Epithelial cell of esophagus (primary cell): Measurements from ENCODE around the gene FAM118B.
A peak's percentile ranks its signal among the peaks of the same experiment; 100 is the strongest.

Experiments
- DNase-seq: peaks from one replicate; pipeline ENCODE4 v3.0.0; 2010; ENCODE audit warnings: low read depth
- H3K4me3 ChIP-seq: 2 replicates; pipeline ENCODE4 v1.5.1; 2011; ENCODE audit warnings: mild to moderate bottlenecking, low read length, control low read depth
- TF ChIP-seq, protein P1 (sequence below): IDR thresholded peaks from 2 replicates; pipeline ENCODE4 v1.5.1; 2011; ENCODE audit warnings: low read depth, mild to moderate bottlenecking, low read length, control low read depth, inconsistent platforms; ENCODE audit not compliant: insufficient read depth; ENCODE audit errors: missing control alignments

FAM118B gene

DNA sequence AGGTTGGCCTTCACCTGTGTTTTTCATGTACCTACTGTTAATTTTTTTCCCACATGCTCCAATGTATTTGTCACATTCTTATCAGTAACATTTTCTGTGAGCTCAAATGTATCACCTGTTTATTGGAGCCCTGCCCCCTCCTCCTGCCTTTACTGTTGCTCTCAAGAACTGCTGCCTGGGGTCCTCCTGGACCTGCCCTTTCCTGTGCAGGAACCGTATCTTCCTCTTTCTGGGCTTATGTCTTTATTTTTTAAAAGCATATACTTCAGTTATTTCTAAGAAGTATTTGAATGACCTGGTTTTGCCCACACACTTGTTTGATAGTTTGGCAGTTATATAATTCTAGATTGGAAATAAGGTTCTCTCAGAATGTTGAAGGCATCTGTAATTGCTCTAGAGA lies 5.9 kb downstream of the FAM118B start:
- TF ChIP-seq, protein P1, sequence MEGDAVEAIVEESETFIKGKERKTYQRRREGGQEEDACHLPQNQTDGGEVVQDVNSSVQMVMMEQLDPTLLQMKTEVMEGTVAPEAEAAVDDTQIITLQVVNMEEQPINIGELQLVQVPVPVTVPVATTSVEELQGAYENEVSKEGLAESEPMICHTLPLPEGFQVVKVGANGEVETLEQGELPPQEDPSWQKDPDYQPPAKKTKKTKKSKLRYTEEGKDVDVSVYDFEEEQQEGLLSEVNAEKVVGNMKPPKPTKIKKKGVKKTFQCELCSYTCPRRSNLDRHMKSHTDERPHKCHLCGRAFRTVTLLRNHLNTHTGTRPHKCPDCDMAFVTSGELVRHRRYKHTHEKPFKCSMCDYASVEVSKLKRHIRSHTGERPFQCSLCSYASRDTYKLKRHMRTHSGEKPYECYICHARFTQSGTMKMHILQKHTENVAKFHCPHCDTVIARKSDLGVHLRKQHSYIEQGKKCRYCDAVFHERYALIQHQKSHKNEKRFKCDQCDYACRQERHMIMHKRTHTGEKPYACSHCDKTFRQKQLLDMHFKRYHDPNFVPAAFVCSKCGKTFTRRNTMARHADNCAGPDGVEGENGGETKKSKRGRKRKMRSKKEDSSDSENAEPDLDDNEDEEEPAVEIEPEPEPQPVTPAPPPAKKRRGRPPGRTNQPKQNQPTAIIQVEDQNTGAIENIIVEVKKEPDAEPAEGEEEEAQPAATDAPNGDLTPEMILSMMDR, result no peak
- no peak overlapping the region for H3K4me3 ChIP-seq
- no peak for DNase-seq

DNA sequence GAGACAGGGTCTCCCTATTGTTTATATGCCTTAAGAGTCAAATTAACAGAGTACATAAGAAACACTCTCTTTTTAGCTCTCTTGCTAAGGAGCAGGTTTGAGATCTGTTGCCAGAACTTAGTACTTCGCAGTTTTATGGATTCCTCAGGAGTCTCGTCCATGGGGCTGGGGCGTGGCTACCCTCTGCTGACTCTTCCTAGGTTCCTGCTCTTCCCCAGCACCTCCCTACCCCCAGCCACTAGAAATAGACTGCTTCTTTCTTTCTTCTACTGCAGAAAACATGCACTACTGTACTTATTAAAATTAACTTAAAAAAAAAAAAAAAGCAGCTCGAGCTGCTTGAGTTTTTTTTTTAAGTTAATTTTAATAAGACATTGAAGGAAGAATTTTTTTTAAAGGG lies 8.0 kb downstream of the FAM118B start:
- DNase-seq, result no peak
- TF ChIP-seq, protein P1, result no peak
- no peak overlapping the region for H3K4me3 ChIP-seq

DNA sequence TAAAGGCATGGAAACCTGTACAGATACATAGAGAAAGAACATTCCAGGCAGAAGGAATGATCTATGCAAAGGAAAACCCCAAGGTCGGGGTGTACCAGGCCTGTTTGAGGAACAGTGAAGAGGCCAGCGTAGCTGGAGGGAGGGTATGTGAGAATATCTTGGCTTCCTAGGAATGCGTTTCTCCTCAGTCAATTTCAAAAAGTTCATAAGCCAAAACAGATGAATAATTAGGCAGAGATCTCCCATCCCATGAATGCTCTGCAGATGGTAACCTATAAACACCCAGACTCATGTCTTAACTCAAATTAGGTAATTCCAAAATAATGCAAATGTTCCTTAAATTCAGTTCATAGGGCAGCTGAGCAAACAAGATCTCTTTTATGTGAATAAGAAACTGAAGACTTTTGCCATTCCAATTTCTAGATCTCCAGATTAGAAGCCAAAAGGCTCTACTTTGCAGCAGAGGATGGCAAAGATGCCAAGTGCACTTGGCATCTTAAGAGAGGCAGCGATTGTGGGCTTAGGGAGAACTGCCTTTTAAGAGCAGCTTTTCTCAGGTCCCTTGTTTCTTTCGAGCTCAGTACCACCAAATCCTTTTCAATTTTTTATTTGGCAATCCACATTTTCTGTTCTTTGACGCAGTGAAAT lies 13.2 kb downstream of the FAM118B start:
- no peak for DNase-seq
- TF ChIP-seq, protein P1, result no peak

DNA sequence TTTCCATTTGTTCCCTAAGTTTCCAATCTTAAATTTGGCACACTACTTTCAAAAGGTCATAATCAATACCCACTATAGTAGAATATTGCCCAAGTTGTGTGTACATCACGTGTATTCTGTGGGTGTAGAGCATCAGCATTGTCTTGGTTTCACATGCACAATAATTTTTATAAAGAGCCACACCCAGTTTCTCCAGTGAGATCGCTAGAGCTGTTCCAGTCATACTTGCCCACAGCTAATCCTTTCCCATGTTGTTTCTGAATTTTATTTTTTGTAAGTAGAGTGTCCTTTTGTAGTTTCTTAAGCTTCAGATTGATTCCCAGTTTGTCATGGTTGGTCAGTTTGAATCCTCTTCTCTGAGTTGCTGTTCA lies 13.7 kb downstream of the FAM118B start:
- TF ChIP-seq, protein P1, result no peak
- H3K4me3 ChIP-seq, result no peak overlapping the region
- DNase-seq, result peak; percentile 19

More for the DNA sequence above, 13.2 kb downstream of the FAM118B start:
- no peak overlapping the region for H3K4me3 ChIP-seq

DNA sequence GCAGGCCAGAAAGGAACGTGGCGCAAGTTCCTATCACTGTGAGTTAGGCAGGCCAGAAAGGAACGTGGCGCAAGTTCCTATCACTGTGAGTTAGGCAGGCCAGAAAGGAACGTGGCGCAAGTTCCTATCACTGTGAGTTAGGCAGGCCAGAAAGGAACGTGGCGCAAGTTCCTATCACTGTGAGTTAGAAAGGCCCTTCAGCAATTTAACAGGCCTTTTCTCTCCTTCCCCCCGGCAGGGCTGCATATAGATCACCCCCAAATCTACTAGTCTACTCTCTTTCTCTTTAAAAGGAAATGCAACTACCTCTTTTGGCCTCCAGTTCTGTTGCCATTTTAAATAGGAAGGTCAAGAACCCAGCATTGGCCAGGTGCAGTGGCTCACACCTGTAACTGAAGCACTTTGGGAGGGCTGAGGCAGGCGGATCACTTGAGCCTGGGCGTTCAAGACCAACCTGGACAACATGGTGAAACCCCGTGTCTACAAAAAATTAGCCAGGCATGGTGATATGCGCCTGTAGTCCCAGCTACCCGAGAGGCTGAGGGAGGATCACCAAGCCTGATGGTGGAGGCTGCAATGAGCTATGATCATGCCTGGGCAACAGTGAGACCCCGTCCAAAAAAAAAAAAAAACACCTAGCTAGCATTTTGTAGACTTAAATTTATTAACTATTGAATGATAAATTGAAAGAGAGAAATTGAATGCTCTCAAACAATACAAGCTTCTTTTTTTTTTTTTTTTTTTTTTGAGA lies 14.9 kb downstream of the FAM118B start:
- TF ChIP-seq, protein P1, result no peak
- DNase-seq, result no peak
- no peak overlapping the region for H3K4me3 ChIP-seq

DNA sequence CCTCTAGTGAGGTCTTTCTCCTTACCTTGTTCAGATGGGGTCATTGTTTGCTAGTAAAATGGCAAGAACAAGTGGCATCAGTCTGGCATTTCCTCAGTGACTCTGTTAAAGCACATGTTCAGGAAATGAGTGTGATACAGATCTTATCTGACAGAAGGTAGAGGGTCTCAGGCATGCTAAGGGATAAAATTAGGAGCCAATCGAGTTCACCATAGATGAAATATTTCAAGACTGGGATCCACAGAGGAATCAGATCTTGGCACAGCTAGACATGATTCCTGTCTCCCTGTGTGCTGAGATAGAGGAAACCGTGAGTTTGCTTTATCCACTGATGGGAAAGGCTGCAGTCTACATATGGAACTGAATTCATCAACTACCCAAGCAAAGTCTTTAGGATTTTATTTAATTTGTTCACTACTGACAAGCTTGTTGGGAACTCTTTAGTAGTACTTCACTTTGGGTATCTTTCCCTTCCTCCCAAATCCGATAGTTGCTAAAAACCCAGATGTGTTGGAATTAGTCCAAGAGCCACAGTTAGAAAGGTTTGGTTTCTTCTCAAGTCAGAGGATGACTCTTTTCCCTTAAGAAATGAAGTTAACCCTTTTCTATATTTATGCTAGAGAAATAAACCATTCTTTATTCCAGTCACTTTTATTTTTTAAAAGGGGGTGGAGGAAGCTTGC lies 18.4 kb downstream of the FAM118B start:
- TF ChIP-seq, protein P1, result no peak
- H3K4me3 ChIP-seq, result no peak overlapping the region
- DNase-seq, result no peak
